HG03442 (cell line): ENCODE results near the gene CLDND2.

ENCODE experiments used
- ATAC-seq: cut with Tn5 transposase; IDR thresholded peaks from one replicate; pipeline ENCODE4 v1.9.1; 2021; ENCODE audit warnings: mild to moderate bottlenecking, moderate library complexity; ENCODE audit not compliant: unreplicated experiment

The CLDND2 gene

GRCh38 chr19:51356159-51356801, 12.5 kb downstream of the CLDND2 start:
- no peak for ATAC-seq

- no peak for ATAC-seq
Observed at GRCh38 chr19:51354742-51355148, 14.1 kb downstream of the CLDND2 start.

- ATAC-seq, result no peak
Observed at GRCh38 chr19:51354103-51354741, 14.6 kb downstream of the CLDND2 start.

GRCh38 chr19:51352783-51353360, 15.9 kb downstream of the CLDND2 start:
- ATAC-seq, result no peak

GRCh38 chr19:51351266-51351990, 17.4 kb downstream of the CLDND2 start:
- ATAC-seq, result no peak

GRCh38 chr19:51347209-51347928, 21.4 kb downstream of the CLDND2 start:
- ATAC-seq, result no peak

- no peak for ATAC-seq
Observed at GRCh38 chr19:51346742-51347141, 22.1 kb downstream of the CLDND2 start.

GRCh38 chr19:51345076-51345620, 23.7 kb downstream of the CLDND2 start:
- ATAC-seq, result no peak

- no peak for ATAC-seq
Observed at GRCh38 chr19:51342631-51343569, 25.9 kb downstream of the CLDND2 start.

- ATAC-seq, result no peak
Observed at GRCh38 chr19:51341976-51342580, 26.7 kb downstream of the CLDND2 start, which contains the start of gene VSIG10L. Gene VSIG10L, minus strand, starts transcription at chr19:51342139. Its CDS starts 15 bp downstream, at chr19:51342124.

GRCh38 chr19:51341066-51341465, 27.7 kb downstream of the CLDND2 start:
- no peak for ATAC-seq

GRCh38 chr19:51339687-51340656, 28.8 kb downstream of the CLDND2 start:
- peak; percentile 41 for ATAC-seq

GRCh38 chr19:51339313-51339686, 29.5 kb downstream of the CLDND2 start:
- no peak for ATAC-seq

- ATAC-seq, result peak; percentile 57
Observed at GRCh38 chr19:51338563-51339312, 30.1 kb downstream of the CLDND2 start.

GRCh38 chr19:51337861-51338562, 30.8 kb downstream of the CLDND2 start:
- ATAC-seq, result no peak

GRCh38 chr19:51337141-51337860, 31.5 kb downstream of the CLDND2 start:
- ATAC-seq, result no peak
